ENCODE measurements around the gene OSBPL9.

GRCh38 chr1:51673279-51673678, 56.4 kb downstream of the OSBPL9 start:
- TF ChIP-seq, protein P1, sequence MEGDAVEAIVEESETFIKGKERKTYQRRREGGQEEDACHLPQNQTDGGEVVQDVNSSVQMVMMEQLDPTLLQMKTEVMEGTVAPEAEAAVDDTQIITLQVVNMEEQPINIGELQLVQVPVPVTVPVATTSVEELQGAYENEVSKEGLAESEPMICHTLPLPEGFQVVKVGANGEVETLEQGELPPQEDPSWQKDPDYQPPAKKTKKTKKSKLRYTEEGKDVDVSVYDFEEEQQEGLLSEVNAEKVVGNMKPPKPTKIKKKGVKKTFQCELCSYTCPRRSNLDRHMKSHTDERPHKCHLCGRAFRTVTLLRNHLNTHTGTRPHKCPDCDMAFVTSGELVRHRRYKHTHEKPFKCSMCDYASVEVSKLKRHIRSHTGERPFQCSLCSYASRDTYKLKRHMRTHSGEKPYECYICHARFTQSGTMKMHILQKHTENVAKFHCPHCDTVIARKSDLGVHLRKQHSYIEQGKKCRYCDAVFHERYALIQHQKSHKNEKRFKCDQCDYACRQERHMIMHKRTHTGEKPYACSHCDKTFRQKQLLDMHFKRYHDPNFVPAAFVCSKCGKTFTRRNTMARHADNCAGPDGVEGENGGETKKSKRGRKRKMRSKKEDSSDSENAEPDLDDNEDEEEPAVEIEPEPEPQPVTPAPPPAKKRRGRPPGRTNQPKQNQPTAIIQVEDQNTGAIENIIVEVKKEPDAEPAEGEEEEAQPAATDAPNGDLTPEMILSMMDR (IDR thresholded peaks at IDR 0.05): no peak
- TF ChIP-seq ZFX (IDR thresholded peaks at IDR 0.05; ENCODE audit: borderline replicate concordance): no peak

Data from 22Rv1 (cell line).